ENCODE measurements around the gene KIRREL1. TPM values are rescaled to one million over a fixed set of nuclear protein-coding genes. Genes with fewer than 3 reads are reported as not detected.

The KIRREL1 gene
- total RNA-seq, 1 experiment from 2014 or later, result 42.4 TPM

DNA sequence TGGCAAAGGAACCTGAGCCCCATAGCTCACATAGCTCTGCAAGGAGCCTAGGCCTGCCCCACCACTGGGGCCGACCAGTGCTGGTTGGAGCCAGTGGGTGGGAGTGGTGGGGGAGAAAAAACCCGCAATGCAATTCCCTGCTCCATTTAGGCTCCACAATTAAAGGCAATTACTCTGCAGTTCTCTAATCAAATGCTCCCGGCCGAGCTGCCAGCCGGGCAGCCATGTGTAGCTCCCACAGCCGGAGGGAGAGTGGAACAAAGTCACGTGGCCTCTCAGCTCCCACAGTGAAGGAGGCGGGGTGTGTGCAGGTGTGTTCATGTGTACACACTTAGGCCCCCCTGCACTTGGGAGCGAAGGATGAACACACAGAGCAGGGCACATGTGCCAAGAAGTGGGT lies 81.6 kb downstream of the KIRREL1 start (continued):
- no peak for TF ChIP-seq ZNF263 (CRISPR knock-in tag; IDR thresholded peaks at IDR 0.05; ENCODE audit: low read depth)
- no peak for TF ChIP-seq ZNF219 (CRISPR knock-in tag; IDR thresholded peaks at IDR 0.05; ENCODE audit: borderline replicate concordance)
- TF ChIP-seq, protein P1, sequence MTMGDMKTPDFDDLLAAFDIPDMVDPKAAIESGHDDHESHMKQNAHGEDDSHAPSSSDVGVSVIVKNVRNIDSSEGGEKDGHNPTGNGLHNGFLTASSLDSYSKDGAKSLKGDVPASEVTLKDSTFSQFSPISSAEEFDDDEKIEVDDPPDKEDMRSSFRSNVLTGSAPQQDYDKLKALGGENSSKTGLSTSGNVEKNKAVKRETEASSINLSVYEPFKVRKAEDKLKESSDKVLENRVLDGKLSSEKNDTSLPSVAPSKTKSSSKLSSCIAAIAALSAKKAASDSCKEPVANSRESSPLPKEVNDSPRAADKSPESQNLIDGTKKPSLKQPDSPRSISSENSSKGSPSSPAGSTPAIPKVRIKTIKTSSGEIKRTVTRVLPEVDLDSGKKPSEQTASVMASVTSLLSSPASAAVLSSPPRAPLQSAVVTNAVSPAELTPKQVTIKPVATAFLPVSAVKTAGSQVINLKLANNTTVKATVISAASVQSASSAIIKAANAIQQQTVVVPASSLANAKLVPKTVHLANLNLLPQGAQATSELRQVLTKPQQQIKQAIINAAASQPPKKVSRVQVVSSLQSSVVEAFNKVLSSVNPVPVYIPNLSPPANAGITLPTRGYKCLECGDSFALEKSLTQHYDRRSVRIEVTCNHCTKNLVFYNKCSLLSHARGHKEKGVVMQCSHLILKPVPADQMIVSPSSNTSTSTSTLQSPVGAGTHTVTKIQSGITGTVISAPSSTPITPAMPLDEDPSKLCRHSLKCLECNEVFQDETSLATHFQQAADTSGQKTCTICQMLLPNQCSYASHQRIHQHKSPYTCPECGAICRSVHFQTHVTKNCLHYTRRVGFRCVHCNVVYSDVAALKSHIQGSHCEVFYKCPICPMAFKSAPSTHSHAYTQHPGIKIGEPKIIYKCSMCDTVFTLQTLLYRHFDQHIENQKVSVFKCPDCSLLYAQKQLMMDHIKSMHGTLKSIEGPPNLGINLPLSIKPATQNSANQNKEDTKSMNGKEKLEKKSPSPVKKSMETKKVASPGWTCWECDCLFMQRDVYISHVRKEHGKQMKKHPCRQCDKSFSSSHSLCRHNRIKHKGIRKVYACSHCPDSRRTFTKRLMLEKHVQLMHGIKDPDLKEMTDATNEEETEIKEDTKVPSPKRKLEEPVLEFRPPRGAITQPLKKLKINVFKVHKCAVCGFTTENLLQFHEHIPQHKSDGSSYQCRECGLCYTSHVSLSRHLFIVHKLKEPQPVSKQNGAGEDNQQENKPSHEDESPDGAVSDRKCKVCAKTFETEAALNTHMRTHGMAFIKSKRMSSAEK (CRISPR knock-in tag; IDR thresholded peaks at IDR 0.05; ENCODE audit: borderline replicate concordance), result no peak
- TF ChIP-seq, protein P2, sequence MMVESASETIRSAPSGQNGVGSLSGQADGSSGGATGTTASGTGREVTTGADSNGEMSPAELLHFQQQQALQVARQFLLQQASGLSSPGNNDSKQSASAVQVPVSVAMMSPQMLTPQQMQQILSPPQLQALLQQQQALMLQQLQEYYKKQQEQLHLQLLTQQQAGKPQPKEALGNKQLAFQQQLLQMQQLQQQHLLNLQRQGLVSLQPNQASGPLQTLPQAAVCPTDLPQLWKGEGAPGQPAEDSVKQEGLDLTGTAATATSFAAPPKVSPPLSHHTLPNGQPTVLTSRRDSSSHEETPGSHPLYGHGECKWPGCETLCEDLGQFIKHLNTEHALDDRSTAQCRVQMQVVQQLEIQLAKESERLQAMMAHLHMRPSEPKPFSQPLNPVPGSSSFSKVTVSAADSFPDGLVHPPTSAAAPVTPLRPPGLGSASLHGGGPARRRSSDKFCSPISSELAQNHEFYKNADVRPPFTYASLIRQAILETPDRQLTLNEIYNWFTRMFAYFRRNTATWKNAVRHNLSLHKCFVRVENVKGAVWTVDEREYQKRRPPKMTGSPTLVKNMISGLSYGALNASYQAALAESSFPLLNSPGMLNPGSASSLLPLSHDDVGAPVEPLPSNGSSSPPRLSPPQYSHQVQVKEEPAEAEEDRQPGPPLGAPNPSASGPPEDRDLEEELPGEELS (CRISPR knock-in tag; IDR thresholded peaks at IDR 0.05), result no peak

GRCh38 chr1:158076441-158076840 lies 83.0 kb downstream of the KIRREL1 start:
- TF ChIP-seq USF2 (CRISPR knock-in tag; IDR thresholded peaks at IDR 0.05), result no peak
- TF ChIP-seq, protein P3, sequence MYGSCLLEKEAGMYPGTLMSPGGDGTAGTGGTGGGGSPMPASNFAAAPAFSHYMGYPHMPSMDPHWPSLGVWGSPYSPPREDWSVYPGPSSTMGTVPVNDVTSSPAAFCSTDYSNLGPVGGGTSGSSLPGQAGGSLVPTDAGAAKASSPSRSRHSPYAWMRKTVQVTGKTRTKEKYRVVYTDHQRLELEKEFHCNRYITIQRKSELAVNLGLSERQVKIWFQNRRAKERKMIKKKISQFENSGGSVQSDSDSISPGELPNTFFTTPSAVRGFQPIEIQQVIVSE (CRISPR knock-in tag; IDR thresholded peaks at IDR 0.05; ENCODE audit: borderline replicate concordance), result no peak
- TF ChIP-seq, protein P4, sequence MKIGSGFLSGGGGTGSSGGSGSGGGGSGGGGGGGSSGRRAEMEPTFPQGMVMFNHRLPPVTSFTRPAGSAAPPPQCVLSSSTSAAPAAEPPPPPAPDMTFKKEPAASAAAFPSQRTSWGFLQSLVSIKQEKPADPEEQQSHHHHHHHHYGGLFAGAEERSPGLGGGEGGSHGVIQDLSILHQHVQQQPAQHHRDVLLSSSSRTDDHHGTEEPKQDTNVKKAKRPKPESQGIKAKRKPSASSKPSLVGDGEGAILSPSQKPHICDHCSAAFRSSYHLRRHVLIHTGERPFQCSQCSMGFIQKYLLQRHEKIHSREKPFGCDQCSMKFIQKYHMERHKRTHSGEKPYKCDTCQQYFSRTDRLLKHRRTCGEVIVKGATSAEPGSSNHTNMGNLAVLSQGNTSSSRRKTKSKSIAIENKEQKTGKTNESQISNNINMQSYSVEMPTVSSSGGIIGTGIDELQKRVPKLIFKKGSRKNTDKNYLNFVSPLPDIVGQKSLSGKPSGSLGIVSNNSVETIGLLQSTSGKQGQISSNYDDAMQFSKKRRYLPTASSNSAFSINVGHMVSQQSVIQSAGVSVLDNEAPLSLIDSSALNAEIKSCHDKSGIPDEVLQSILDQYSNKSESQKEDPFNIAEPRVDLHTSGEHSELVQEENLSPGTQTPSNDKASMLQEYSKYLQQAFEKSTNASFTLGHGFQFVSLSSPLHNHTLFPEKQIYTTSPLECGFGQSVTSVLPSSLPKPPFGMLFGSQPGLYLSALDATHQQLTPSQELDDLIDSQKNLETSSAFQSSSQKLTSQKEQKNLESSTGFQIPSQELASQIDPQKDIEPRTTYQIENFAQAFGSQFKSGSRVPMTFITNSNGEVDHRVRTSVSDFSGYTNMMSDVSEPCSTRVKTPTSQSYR (CRISPR knock-in tag; IDR thresholded peaks at IDR 0.05), result no peak
- TF ChIP-seq IRF1 (CRISPR knock-in tag; IDR thresholded peaks at IDR 0.05), result no peak
- no peak for TF ChIP-seq ATF1 (CRISPR knock-in tag; IDR thresholded peaks at IDR 0.05)
- no peak for TF ChIP-seq MXD4 (CRISPR knock-in tag; IDR thresholded peaks at IDR 0.05; ENCODE audit: borderline replicate concordance)
- no peak for TF ChIP-seq CTCF (IDR thresholded peaks at IDR 0.05)
- no peak for TF ChIP-seq TEAD4 (CRISPR knock-in tag; IDR thresholded peaks at IDR 0.05)
- TF ChIP-seq HMGA2 (CRISPR knock-in tag; IDR thresholded peaks at IDR 0.05), result no peak
- TF ChIP-seq NR1H2 (CRISPR knock-in tag; IDR thresholded peaks at IDR 0.05), result no peak
- H3K4me1 Mint-ChIP-seq, result peaks cover 66% of the 10 kb centered on the region
- DNase-seq (ENCODE audit: low spot score), result no peak
- ChIA-PET POLR2A (no interaction called here), CTCF (interaction anchor here (0.6 to 6.4 kb wide), 11 partner anchors 11 to 254 kb away, joined by 3 to 47 read pairs (median 10); no protein-coding TSS in a partner anchor)
- no peak for ATAC-seq
- H3K4me3 Mint-ChIP-seq, result no peak overlapping the region
- H3K36me3 Mint-ChIP-seq, result peaks cover 16% of the 10 kb centered on the region
- no peaks in the 10 kb centered on the region for H3K27me3 Mint-ChIP-seq (ENCODE audit: low read depth)
- H3K27ac Mint-ChIP-seq, result peak overlapping the region; percentile 57; the same call in 1 of the 2 replicates
- no peaks in the 10 kb centered on the region for H3K9me3 Mint-ChIP-seq

Data from WTC11 (cell line).